Stimulated activated CD8-positive, alpha-beta memory T cell treated with anti-CD3 and anti-CD28 coated beads, Interleukin-4, amount 100 ng/mL, for 48 hours (primary cell): ENCODE measurements around the gene YIPF2.
A peak's percentile ranks its signal among the peaks of the same experiment; 100 is the strongest.
"Not testable (repeated sequence)": the region's sequence is repeated elsewhere in the genome, so short reads cannot be mapped to it uniquely, and the experiment has no call there.

Experiments
- DNase-seq: peaks from one replicate; pipeline ENCODE4 v3.0.0-alpha.2; 2020

Gene YIPF2

DNA sequence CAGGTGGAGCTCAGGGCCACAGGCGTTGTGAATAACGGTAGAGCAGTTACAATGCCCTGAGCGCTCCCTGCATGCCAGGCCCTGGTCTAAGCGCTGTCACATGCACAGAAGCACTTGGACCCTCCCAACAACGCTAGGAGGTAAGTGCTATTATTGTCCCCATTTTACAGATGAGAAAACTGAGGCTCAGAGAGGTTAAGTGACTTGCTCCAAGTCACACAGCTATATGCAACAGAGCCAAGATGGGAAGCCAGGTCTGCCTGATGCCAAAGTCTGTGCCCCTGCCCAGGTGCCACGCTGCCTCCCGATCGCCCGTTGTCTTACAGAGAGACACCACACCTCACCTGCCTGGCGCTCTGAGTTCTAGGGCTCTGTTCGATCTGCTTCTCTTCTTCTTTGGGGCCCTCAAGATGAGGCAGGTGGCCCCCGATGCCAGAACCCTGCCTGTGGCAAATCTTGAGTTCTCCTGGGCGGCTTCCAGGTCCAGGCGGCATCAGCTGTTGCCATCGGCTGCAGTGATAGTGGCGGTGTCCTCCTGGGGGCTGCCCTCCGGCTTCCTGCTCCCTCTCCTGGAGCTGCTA, 20.0 kb downstream of the YIPF2 start:
- DNase-seq: no peak

DNA sequence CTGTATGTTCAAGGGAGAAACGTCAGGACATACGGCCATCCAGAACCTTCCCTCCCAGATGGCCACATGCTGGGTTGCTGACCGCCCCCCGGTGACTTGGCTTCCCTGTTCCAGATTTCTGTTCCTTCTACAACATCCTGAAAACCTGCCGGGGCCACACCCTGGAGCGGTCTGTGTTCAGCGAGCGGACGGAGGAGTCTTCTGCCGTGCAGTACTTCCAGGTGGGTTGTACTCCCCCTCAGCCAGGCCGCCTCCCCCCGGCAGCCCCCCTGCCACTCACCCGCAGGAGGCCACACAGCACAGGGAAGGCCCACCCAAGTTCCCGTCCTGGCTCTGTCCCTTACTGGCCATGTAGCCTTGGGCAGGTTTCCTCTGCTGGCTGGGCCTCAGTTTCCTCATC, 20.5 kb downstream of the YIPF2 start:
- no peak for DNase-seq

DNA sequence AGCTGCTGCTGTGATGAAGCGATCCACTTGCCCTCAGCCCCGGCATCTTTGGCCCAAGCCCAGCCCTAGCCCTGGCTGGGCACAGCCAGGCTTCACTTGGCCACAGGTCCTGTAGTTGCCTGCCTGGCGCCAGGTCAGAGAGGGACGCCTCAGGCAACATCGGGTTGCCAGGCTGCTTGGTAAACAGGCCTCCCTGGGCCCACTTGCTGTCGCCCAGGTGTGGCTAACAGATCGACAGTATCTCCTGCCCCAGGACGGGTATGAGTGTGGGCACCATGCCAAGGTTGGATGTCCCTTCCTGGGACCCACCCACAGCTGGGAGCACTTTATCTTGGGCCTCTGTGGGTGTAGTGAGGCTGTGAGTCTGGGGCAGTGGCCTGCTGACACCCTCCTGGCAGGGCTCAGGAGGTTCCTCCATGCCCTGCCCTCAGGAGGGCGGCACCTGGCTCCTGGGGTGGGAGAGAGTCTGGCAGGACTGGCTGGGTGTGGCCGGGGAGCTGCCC, 29.2 kb downstream of the YIPF2 start:
- DNase-seq: no peak

DNA sequence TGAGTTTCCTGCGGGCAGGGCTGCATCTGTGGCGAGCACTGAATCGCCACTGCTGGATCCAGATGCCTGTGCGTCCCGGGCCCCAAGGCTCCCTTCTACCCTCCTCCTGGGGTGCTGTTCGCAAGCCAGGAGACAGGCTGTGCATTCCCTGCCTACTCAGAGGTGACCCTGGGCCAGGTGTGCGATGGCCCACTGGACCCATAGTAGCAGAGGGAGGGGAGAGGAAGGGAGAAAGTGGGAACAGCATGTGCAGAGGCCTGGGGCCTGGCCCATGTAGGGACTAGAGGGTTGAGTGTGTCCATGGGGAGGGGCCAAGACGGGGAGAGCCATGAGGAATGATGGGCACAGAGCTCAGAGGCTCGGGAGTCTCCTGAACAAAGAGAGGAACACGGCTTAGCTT, 29.8 kb downstream of the YIPF2 start:
- DNase-seq: no peak

DNA sequence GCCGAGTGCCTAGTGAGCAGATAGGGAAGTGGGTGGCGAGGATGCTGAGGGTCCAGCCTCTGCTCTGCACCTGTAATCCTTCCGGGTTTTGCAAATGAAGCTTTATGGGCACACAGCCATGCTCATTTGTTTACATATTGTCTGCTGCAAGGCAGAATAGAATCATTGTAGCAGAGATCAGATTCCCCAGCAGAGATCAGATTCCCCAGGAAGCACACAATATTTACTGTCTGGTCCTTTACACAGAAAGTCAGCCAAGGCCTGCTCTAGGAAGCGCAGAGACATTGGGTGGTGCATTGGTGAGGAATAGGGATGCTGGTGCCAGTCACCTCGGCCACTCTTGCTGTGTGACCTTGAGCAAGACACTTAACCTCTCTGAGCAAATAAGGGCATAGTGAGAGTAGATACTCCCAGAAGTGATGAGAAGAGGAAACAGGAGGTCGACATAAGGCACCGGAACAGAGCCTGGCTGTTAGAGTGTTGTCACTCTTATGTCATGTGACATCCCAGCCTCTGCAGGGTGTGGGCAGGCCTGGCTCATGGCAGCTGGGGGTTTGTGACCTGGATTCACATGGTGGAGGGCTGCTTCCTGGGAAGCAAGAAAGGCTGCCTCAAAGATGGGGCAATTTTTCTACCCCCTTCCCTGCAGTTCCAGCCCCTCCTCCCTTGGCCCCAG, 31.4 kb downstream of the YIPF2 start:
- no peak for DNase-seq

DNA sequence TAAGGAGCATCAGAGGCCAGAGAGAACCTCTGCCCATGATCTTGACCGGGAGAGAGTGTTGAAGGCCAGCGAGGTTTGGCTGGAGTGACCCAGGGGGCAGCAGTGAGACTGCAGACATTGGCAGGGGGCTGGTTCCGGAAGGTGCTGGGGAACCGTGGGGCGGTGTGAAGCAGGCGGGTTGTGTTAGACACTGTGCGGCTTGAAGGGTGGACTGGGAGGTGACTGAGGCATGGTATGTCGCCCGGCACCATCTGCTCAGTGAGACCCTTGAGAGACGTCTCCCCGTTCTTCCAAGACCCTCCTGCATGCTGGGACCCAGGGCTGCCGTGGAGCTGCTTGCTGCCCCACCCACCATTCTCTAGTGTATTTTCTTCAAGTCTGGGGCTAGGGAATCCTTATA, 32.5 kb downstream of the YIPF2 start:
- DNase-seq: no peak

DNA sequence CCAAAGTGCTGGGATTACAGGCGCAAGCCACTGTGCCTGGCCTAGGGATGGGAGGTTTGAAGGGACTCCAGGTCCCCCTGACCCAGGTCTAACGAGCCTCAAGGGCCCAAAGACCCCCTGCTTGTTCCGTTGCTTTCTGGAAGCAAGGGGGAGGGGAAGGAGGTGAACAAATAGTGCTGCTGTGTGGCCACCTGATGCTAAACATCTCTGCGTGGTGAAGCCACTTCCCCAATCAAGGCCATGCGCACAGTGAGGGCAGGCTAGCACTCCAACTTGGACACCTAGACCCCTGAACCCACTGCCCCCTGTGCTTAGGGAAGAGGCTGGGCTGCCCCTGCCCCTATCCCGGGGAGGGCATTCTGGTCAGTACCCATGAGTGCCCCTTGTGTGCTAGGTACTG, 33.1 kb downstream of the YIPF2 start:
- no peak for DNase-seq

DNA sequence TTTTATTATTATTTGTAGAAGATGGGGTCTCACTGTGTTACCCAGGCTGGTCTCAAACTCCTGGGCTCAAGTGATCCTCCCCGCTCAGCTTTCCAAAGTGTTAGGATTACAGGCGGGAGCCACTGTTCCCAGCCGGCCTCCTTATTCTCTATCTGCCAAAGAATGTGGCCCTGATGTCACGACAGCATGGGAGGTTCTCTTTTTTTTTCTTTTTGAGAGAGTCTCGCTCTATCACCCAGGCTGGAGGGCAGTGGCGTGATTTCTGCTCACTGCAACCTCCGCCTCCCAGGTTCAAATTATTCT, 33.6 kb downstream of the YIPF2 start:
- DNase-seq: no peak

DNA sequence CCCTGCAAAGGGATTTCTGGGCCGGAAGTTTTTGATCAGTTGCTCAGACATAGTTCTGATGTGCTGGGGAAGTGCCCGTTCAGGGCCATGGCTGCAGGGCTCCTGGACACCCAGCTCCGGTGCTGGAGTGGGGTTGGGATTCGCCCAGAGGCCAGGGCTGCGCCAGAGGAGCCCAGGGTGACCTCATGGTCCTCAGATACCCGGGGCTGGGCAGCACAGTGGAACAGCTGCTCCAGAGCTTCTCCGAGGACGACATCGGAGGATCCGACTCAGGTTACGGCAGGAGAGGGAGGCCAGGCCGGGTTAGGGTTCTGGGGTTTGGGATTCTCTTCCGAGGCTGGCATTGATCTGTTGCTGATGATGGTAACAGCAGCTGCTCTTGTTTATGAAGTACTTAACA, 36.2 kb downstream of the YIPF2 start:
- DNase-seq: no peak

DNA sequence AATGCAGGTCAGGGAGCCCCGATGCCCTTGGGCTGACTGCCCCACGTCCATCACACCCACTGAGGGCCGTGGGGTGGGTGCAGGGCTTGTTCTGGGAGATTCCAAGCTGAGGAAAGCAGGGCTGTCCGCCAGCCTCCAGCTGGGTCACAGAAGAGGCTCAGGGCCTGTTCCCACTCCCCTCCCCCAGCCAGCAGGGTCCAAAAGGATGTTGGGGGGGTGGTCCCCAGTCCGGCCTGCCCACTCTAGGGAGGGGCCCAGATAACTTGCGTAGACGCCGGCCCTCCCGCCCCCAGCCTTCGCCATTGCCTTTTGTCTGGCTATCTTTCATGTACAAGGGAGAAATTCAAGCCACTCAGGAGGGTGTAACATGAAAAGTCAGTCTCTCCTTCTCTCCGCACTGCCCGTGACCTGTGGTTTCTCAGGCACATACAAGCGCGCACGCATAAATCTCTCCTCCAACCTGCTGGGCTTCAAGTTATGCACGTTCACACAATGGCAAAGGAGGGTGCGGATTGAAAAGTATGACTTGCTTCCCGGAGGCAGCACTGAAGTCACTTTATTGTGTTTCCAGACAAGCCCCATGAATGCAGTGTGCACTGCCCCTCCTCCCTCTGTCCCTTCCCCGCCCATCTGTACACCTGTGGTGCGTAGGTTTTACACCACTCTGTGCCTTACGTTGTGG, 36.9 kb downstream of the YIPF2 start:
- DNase-seq: no peak

DNA sequence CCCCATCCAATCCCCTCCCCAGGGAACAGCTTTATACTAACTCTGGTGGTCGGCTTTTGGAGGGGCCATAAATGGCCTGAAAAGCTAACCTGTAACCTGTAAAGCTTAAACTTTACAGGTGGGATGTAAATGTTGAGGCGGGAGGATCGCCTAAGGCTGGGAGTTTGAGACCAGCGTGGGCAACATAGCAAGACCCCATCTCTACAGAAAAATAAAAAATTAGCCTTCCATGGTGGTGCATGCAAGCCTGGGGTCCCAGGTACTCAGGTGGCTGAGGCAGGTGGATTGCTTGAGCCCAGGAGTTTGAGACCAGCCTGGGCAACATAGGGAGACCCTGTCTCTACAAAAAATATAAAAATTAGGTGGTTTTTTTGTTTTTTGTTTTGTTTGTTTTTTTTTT, 38.6 kb downstream of the YIPF2 start:
- DNase-seq: no peak

DNA sequence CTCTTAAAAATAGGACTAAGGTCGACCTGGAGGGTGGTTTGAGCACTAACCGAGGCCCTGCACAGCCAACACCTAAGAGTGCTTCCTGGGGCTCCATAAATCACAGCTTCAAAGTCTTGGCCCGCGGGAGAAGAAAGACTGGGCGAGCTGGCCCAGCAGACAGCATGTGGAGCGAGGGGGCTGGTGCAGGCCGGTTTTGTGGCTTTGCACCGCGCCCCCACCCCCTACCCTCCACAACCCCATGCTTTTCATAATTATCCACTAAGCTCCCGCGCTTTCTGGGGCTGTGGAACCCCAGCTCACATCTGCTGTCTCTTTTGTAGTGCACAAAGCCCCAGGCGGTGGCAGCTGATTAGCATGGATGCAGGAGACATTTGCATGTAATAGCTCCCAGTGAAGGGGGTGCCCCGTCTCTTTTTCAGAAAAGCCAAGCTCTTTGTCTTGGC, 40.0 kb downstream of the YIPF2 start:
- DNase-seq: no peak

DNA sequence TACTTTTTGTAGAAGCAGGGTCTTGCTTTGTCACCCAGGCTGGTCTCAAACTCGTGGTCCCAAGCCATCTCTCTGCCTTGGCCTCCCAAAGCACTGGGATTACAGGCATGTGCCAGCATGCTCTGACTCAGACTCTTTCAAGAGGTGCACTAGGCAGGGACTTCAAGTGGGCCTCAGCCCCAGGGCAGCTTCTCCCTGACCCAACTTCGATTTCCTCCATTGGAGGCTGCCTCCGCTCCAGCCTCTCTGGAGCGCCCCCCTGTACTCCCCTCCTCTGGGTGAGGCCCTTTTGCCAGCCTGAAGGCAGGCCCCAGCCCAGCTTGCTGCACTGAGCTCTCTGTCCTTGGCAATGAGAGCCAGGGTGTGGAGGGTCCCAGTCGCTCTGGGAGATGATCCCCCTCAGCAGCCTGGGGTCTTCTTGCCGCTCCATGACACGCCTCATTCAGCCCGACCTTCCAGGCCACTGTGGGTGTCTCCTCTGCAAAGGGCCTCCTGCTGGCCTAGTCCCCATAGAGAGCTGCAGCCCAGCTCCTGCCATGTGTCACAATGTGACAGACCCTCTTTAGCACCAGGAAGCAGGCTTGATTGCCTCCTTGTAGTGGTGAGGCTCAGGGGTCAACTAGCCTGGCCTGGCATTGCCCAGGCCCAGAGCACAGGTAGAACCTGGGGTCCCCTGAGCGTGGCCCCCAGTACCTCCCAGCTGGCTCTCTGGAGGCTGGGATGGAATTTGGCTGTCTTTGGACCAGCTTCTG, 40.6 kb downstream of the YIPF2 start:
- DNase-seq: no peak

DNA sequence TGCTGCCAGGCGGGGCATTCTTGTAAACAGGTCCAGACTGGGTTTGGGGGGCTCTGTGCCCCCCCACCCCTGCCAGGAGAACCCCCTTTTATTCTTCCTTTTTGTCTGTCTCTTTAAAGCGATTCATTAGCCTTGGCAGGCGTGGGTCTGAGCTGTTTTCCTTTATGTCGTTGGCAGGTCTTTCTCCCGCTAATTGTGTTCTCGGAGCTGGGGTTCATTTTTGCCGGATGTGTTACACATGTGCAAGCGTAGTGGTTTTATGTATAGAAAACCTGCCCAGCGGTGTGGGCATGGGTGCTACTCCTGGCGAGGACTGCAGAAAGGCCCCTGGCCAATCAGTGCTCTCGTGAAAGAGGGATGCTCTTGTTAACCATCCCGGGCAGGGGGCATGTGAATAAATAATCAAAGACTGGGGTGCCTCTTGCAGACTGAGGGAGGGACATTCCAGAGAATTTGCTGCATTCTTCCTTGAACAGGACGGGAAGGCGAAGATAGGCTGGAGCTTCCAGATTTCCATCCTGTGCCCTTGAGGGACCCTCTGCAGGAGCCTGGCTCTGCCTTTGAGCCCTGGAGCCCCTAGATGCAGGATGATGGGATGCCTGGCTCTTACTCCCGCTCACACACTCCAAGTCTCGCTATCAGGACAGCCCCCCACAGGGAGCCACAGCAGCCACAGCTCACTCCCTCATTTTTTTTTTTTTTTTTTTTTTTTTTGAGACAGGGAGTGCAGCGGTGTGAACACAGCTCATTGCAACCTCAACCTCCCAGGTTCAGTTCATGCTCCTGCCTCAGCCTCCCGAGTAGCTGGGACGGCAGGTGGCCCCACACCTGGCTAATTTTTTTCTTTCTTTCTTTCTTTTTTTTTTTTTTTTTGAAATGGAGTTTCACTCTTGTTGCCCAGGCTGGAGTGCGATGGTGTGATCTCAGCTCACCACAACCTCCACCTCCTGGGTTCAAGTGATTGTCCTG, 43.0 kb downstream of the YIPF2 start:
- no peak for DNase-seq

DNA sequence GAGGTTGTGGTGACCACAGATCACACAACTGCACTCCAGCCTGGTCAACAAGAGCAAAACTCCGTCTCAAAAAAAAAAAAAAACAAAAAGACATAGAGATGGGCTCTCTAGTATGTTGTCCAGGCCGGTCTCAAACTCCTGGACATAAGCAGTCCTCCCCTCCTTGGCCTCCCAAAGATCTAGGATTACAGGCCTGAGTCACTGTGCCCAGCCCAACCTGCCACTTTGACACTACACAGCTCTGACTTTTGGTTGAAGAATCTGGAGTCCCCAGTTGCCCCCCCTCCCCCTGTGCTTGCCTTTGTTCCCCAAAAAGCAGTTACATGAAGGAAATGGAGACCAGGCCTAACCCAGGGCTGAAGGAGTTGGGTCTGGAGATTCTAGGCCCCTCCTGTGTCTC, 44.2 kb downstream of the YIPF2 start:
- DNase-seq: no peak

DNA sequence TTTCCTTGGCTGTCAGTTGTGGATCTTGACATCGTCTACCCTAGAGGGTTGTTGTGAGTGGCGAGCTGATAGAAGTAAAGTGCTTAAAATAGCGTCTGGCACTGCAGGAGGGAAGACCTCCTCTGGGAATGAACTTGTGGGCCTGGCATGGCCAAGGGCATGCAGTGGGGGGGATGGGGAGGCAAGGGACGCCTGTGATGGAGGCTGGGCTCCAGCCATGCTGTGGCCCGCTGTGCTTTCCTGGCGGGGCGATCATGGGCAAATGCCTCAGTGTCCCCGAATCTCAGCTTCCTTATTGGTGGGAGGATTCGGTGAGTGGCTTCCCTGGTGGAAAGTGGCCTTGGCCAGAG, 46.4 kb downstream of the YIPF2 start:
- DNase-seq: no peak

DNA sequence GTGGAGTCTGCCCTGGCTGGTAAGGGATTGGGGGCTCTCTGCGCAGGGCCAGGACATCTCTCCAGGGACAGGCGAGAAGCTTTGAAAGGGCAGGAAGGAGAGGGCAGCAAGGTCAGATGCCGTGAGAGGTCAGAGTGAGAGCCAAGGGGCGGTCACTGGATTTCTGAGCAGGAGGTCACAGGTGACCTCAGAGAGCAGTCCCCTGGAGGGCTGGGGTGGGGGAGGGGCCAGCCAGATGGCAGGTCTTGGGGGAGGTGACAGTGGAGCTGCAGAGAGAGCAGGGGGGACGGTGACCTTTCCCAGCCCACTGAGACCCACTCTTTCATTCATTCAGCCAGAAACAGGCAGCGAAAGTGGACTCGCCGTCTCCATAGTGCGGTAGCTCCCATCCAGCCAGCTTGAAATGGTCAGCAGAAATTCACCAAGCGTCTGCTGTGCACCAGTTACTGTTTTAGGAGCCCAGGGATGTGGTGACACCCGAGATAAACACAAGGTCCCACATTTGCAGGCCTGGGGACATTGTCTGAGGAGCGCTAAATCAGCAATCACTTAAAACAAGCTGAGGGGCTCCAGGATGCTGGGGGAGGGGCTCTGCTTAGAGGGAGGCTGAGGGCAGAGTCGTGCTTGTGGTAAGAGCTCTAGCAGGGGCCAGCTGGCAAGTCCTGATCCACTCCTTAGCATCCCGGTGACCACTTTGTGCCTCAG, 46.9 kb downstream of the YIPF2 start:
- DNase-seq: no peak

DNA sequence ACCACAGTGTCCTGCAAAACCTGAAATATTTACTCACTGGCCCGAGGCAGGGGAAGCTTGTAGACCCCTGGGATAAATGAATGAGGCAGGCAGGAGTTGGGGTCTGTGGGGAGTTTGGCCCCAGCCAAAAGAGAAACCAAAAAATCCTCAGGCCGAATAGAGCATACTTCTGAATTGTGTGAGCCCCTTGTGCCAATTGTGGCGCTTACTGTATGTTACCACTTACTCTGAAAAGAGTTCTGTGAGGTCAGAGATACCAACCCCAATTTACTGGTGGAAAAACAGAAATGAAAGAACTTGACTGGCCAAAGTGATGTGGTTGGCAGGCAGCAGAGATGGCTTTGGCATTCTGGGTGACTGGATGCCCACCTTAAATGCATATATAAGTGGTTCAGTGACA, 50.2 kb downstream of the YIPF2 start:
- DNase-seq: no peak

DNA sequence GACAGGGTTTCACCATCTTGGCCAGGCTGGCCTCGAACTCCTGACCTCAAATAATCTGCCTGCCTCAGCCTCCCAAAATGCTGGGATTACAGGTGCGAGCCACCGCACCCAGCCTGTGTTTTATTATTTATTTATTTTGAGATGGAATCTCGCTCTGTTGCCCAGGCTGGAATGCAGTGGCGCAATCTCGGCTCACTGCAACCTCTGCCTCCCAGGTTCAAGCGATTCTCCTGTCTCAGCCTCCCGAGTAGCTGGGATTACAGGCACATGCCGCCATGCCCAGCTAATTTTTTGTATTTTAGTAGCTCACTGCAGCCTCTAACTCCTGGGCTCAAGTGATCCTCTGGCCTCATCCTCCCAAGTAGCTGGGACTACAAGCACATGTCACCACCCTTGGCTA, 50.8 kb downstream of the YIPF2 start:
- DNase-seq: not testable (repeated sequence)

DNA sequence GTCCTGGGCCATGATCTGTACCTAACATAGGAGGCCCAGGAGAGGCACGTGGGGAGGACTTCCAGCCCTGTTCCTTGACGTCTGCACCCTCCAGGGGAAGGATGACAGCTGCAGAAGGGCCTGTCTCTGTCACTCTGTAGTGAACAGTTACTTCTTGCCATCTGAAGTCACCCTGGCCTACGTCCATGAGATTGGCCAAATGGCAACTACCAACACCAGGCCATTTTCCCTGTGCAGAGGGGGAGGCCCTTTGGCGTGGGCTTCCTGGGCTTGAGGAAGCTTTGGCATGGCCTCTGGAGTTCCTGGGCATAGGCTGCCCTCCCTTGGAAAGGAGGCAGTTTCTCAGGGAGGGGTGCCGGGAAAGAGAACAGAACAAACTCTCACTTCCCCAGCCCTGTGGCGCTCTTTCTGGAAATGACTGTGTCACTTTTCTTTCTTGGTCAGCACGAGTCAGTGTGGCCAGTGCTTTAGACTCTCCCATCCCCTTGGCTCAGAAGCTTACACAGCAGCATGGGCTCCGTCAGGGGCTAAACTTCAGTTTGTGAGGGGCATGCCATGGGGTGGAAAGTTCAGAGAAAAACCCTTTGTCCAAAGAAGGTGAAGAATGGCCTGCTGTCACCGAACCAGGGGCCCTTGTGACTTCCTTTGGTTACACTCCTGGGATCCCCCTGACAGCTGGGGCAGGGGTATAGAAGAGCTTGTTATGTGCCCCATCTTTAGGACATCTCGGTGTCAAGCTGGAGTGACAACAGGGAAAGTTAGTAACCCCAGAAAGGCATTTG, 51.8 kb downstream of the YIPF2 start:
- peak; percentile 37 for DNase-seq

DNA sequence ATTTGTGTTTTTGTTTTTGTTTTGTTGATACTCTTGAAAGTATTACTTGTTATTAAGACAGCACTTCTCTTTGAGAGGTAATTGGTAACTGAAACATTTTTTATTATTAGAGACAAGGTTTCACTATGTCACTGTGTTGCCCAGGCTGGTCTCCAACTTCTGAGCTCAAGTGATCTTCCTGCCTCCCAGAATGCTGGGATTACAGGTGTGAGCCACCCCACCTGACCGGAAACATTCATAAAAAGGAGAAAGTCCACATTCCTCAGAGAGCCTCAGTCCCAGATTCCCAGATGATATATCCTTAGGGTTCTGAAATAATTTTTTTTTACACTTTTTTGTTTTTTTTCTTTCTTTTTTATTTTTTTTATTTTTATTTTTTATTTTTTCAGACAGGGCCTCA, 54.4 kb downstream of the YIPF2 start:
- no peak for DNase-seq
